Mesenteric fat pad (tissue), 1 donor: ENCODE data around the gene HNRNPL. TPM values are rescaled to one million over a fixed set of nuclear protein-coding genes. Genes with fewer than 3 reads are reported as not detected.

Experiments
- total RNA-seq: library from RNA; stranded (reverse); fragmentation: NEBNext Ultra II Directional; extraction: Animal tissue kit (Norgen Biotek cat#: 25700); gene quantifications from one replicate; pipeline ENCODE4 v1.2.1, GENCODE V29; 2021
- donor health status: DM: yes; HTN: yes; CAD: no.

Gene HNRNPL
- total RNA-seq, 1 donor from 2014 or later: 231 TPM

Other genes with a start within 250 kb of the HNRNPL start
- gene MAP4K1, start 232.0 kb downstream of the HNRNPL start, total RNA-seq: 3.9 TPM
- 252 TPM for gene EIF3K, start 230.8 kb downstream of the HNRNPL start, total RNA-seq
- 431 TPM for gene ACTN4, start 202.3 kb downstream of the HNRNPL start, total RNA-seq
- gene CAPN12, start 105.5 kb downstream of the HNRNPL start, total RNA-seq: 1.3 TPM
- gene LGALS7, start 76.5 kb downstream of the HNRNPL start, total RNA-seq: not detected
- gene LGALS7B, start 60.8 kb downstream of the HNRNPL start, total RNA-seq: not detected
- 3.5 TPM for gene LGALS4, start 37.0 kb downstream of the HNRNPL start, total RNA-seq
- 302 TPM for gene ECH1, start 18.2 kb downstream of the HNRNPL start, total RNA-seq
- gene RINL, start 28.3 kb upstream of the HNRNPL start, total RNA-seq: 8.9 TPM
- 60.2 TPM for gene SIRT2, start 49.6 kb upstream of the HNRNPL start, total RNA-seq
- gene NFKBIB, start 50.0 kb upstream of the HNRNPL start, total RNA-seq: 24.2 TPM
- gene CCER2, start 62.2 kb upstream of the HNRNPL start, total RNA-seq: not detected
- gene SARS2, start 80.8 kb upstream of the HNRNPL start, total RNA-seq: 14.0 TPM
- 38.6 TPM for gene MRPS12, start 81.0 kb upstream of the HNRNPL start, total RNA-seq
- gene FBXO17, start 125.8 kb upstream of the HNRNPL start, total RNA-seq: 28.4 TPM
- gene FBXO27, start 182.6 kb upstream of the HNRNPL start, total RNA-seq: 21.7 TPM
- not detected for gene ACP7, start 234.4 kb upstream of the HNRNPL start, total RNA-seq